GM13976 (cell line): ENCODE results near the gene STAG1.
"Not testable (repeated sequence)": the region's sequence is repeated elsewhere in the genome, so short reads cannot be mapped to it uniquely, and the experiment has no call there.

Source experiments
- DNase-seq: peaks from one replicate; pipeline ENCODE4 v3.0.0; 2012; ENCODE audit warnings: low spot score
- CTCF ChIP-seq: IDR thresholded peaks from 2 replicates; pipeline ENCODE4 v1.5.1; 2012; ENCODE audit warnings: borderline replicate concordance, mild to moderate bottlenecking; ENCODE audit not compliant: insufficient read depth; ENCODE audit errors: extremely low read depth, missing control alignments, control extremely low read depth
- in situ Hi-C: fragments of 300-500 bp; cut with MboI; formaldehyde crosslinking; loops from one replicate; pipeline ENCODE4 v1.12.0; 2022; ENCODE audit warnings: low sequenced_read_pairs, mixed read lengths, inconsistent platforms; ENCODE audit not compliant: unreplicated experiment

Gene STAG1

GRCh38 chr3:136753326-136753939, 1.3 kb upstream of the STAG1 start:
- TF ChIP-seq CTCF: no peak
- in situ Hi-C loops: loop anchor here (10.0 kb wide), 2 partner anchors 261 to 679 kb away; no protein-coding TSS in a partner anchor
- no peak for DNase-seq

- in situ Hi-C loops: loop anchor here (10.0 kb wide), 2 partner anchors 262 to 678 kb away; no protein-coding TSS in a partner anchor
- DNase-seq: peak; percentile 92
- TF ChIP-seq CTCF: peak; percentile 18
Measured at GRCh38 chr3:136752422-136753325, 496 bp upstream of the STAG1 start.

GRCh38 chr3:136751316-136752171, 634 bp downstream of the STAG1 start:
- peak; percentile 64 for DNase-seq
- TF ChIP-seq CTCF: no peak
- in situ Hi-C loops: loop anchor here (10.0 kb wide), 2 partner anchors 263 to 677 kb away; no protein-coding TSS in a partner anchor

- DNase-seq: no peak
- in situ Hi-C loops: loop anchor here (10.0 kb wide), 2 partner anchors 264 to 676 kb away; no protein-coding TSS in a partner anchor
- no peak for TF ChIP-seq CTCF
Measured at GRCh38 chr3:136750897-136751315, 1.3 kb downstream of the STAG1 start.

GRCh38 chr3:136750209-136750896, 1.8 kb downstream of the STAG1 start:
- in situ Hi-C loops: loop anchor here (10.0 kb wide), 2 partner anchors 264 to 676 kb away; no protein-coding TSS in a partner anchor
- TF ChIP-seq CTCF: no peak
- DNase-seq: no peak

GRCh38 chr3:136749602-136750001, 2.6 kb downstream of the STAG1 start:
- not testable (repeated sequence) for DNase-seq
- in situ Hi-C loops: loop anchor here (10.0 to 25.0 kb wide), 3 partner anchors 265 to 675 kb away; no protein-coding TSS in a partner anchor
